Right atrium auricular region (tissue), 2 donors: ENCODE data around the gene KRTAP29-1. TPM values are rescaled to one million over a fixed set of nuclear protein-coding genes. Genes with fewer than 3 reads are reported as not detected.

Experiments
- DNase-seq: peaks from one replicate; pipeline ENCODE4 v3.0.0-alpha.2; 2019; ENCODE audit warnings: low spot score
- H3K27ac ChIP-seq, 2 donors: fragments of 200-600 bp; sonication (generic); 1 replicate in 1 of 2; 2 replicates in 1 of 2; pipeline ENCODE4 v1.5.1; 2016 to 2019
- H3K27me3 ChIP-seq, 2 donors: fragments of 200-600 bp; sonication (generic); one replicate each; pipeline versions ENCODE4 v1.5.1 to v1.6.0; 2017 to 2019
- H3K36me3 ChIP-seq: fragments of 200-600 bp; sonication (generic); one replicate; pipeline ENCODE4 v1.5.1; 2016
- H3K4me1 ChIP-seq, 2 donors: fragments of 200-600 bp; sonication (generic); one replicate each; pipeline versions ENCODE4 v1.5.1 to v1.6.0; 2017 to 2019
- H3K4me3 ChIP-seq, 2 donors: fragments of 200-600 bp; sonication (generic); 1 replicate in 1 of 2; 2 replicates in 1 of 2; pipeline ENCODE4 v1.5.1; 2017 to 2019; ENCODE audit warnings: mild to moderate bottlenecking in 1 of 2, moderate library complexity in 1 of 2
- H3K9me3 ChIP-seq, 2 donors: fragments of 200-600 bp; sonication (generic); one replicate each; pipeline ENCODE4 v1.5.1; 2019
- CTCF ChIP-seq, 2 donors: fragments of 200-600 bp; sonication (generic); IDR thresholded peaks; one replicate each; pipeline ENCODE4 v1.5.1; 2019; ENCODE audit warnings: antibody characterized with exemption in 2 of 2
- total RNA-seq, 2 donors: library from RNA; depleted of rRNA; stranded (reverse); fragments of >200 nt; gene quantifications; one replicate each; pipeline ENCODE4 v1.1.0, GENCODE V29; 2016

The KRTAP29-1 gene
- total RNA-seq, 2 donors from 2014 or later = not detected

- Histone ChIP-seq H3K27ac (no peak overlapping the region), H3K4me1 (no peaks in the 10 kb centered on the region), H3K9me3 (no peaks in the 10 kb centered on the region), H3K36me3 (no peaks in the 10 kb centered on the region), H3K27me3 (no peaks in the 10 kb centered on the region), H3K4me3 (no peak overlapping the region)
- no peak for DNase-seq
- TF ChIP-seq CTCF (IDR thresholded peaks at IDR 0.05) = no peak
These were observed 40.4 kb upstream of the KRTAP29-1 start for GRCh38 chr17:41343029-41343428.

- no peaks in the 10 kb centered on the region for H3K36me3 ChIP-seq
- H3K27ac ChIP-seq = no peak overlapping the region
- no peak for TF ChIP-seq CTCF (IDR thresholded peaks at IDR 0.05)
- no peak overlapping the region for H3K4me3 ChIP-seq
- H3K27me3 ChIP-seq = no peaks in the 10 kb centered on the region
- no peak for DNase-seq
- H3K9me3 ChIP-seq = no peaks in the 10 kb centered on the region
- no peaks in the 10 kb centered on the region for H3K4me1 ChIP-seq
These were observed 38.5 kb upstream of the KRTAP29-1 start for GRCh38 chr17:41340934-41341861.

- H3K27me3 ChIP-seq = no peaks in the 10 kb centered on the region
- no peak overlapping the region for H3K27ac ChIP-seq
- H3K4me3 ChIP-seq = no peak overlapping the region
- no peak for DNase-seq
- no peaks in the 10 kb centered on the region for H3K4me1 ChIP-seq
- TF ChIP-seq CTCF (IDR thresholded peaks at IDR 0.05) = no peak
- no peaks in the 10 kb centered on the region for H3K36me3 ChIP-seq
- H3K9me3 ChIP-seq = no peaks in the 10 kb centered on the region
These were observed 37.8 kb upstream of the KRTAP29-1 start for GRCh38 chr17:41340494-41340893.

- no peaks in the 10 kb centered on the region for H3K27me3 ChIP-seq
- no peaks in the 10 kb centered on the region for H3K9me3 ChIP-seq
- no peak for DNase-seq
- H3K4me1 ChIP-seq = no peaks in the 10 kb centered on the region
- no peak overlapping the region for H3K4me3 ChIP-seq
- no peaks in the 10 kb centered on the region for H3K36me3 ChIP-seq
- no peak overlapping the region for H3K27ac ChIP-seq
- no peak for TF ChIP-seq CTCF (IDR thresholded peaks at IDR 0.05)
These were observed 37.0 kb upstream of the KRTAP29-1 start for GRCh38 chr17:41339571-41340172.

- H3K27ac ChIP-seq = no peak overlapping the region
- TF ChIP-seq CTCF (IDR thresholded peaks at IDR 0.05) = no peak
These were observed 36.4 kb upstream of the KRTAP29-1 start for GRCh38 chr17:41338961-41339485.

More at GRCh38 chr17:41338961-41339485, 36.4 kb upstream of the KRTAP29-1 start:
- no peak overlapping the region for H3K4me3 ChIP-seq
- no peaks in the 10 kb centered on the region for H3K9me3 ChIP-seq
- no peaks in the 10 kb centered on the region for H3K4me1 ChIP-seq
- no peaks in the 10 kb centered on the region for H3K36me3 ChIP-seq
- no peak for DNase-seq
- no peaks in the 10 kb centered on the region for H3K27me3 ChIP-seq
